ENCODE data around the gene APH1B.
"Not testable (repeated sequence)": the region's sequence is repeated elsewhere in the genome, so short reads cannot be mapped to it uniquely, and the experiment has no call there.

APH1B gene

GRCh38 chr15:63331456-63331855 lies 54.1 kb downstream of the APH1B start:
- DNase-seq (ENCODE audit: low spot score), result no peak

- no peak for DNase-seq (ENCODE audit: low spot score)
Measured at GRCh38 chr15:63332367-63333124, 55.1 kb downstream of the APH1B start.

GRCh38 chr15:63334821-63335220 lies 57.4 kb downstream of the APH1B start:
- no peak for DNase-seq (ENCODE audit: low spot score)

GRCh38 chr15:63335543-63336240 lies 58.3 kb downstream of the APH1B start:
- no peak for DNase-seq (ENCODE audit: low spot score)

GRCh38 chr15:63337046-63337445 lies 59.6 kb downstream of the APH1B start:
- no peak for DNase-seq (ENCODE audit: low spot score)

GRCh38 chr15:63338170-63338569 lies 60.8 kb downstream of the APH1B start:
- no peak for DNase-seq (ENCODE audit: low spot score)

GRCh38 chr15:63339006-63339766 lies 61.8 kb downstream of the APH1B start:
- DNase-seq (ENCODE audit: low spot score), result no peak

- no peak for DNase-seq (ENCODE audit: low spot score)
Measured at GRCh38 chr15:63339836-63340235, 62.4 kb downstream of the APH1B start.

- DNase-seq (ENCODE audit: low spot score), result no peak
Measured at GRCh38 chr15:63340353-63340752, 62.9 kb downstream of the APH1B start.

GRCh38 chr15:63340878-63341277 lies 63.5 kb downstream of the APH1B start:
- no peak for DNase-seq (ENCODE audit: low spot score)

GRCh38 chr15:63341898-63342297 lies 64.5 kb downstream of the APH1B start:
- no peak for DNase-seq (ENCODE audit: low spot score)

- DNase-seq (ENCODE audit: low spot score), result not testable (repeated sequence)
Measured at GRCh38 chr15:63342996-63343562, 65.7 kb downstream of the APH1B start.

- no peak for DNase-seq (ENCODE audit: low spot score)
Measured at GRCh38 chr15:63344731-63345390, 67.5 kb downstream of the APH1B start.

GRCh38 chr15:63345391-63345752 lies 68.0 kb downstream of the APH1B start:
- no peak for DNase-seq (ENCODE audit: low spot score)

GRCh38 chr15:63347074-63347857 lies 69.9 kb downstream of the APH1B start:
- no peak for DNase-seq (ENCODE audit: low spot score)

GRCh38 chr15:63348392-63348791 lies 71.0 kb downstream of the APH1B start:
- no peak for DNase-seq (ENCODE audit: low spot score)

GRCh38 chr15:63349156-63349555 lies 71.8 kb downstream of the APH1B start:
- DNase-seq (ENCODE audit: low spot score), result no peak

GRCh38 chr15:63349621-63350020 lies 72.2 kb downstream of the APH1B start:
- DNase-seq (ENCODE audit: low spot score), result no peak

- DNase-seq (ENCODE audit: low spot score), result no peak
Measured at GRCh38 chr15:63350178-63350621, 72.8 kb downstream of the APH1B start.

GRCh38 chr15:63351170-63351569 lies 73.8 kb downstream of the APH1B start:
- no peak for DNase-seq (ENCODE audit: low spot score)

- no peak for DNase-seq (ENCODE audit: low spot score)
Measured at GRCh38 chr15:63352808-63353207, 75.4 kb downstream of the APH1B start.
